ENCODE results near the gene ANKLE1. TPM values are rescaled to one million over a fixed set of nuclear protein-coding genes. Genes with fewer than 3 reads are reported as not detected.

ANKLE1 gene
- total and polyA plus RNA-seq, 2 experiments from 2014 or later, result 9.1 to 20.2 TPM

- TF ChIP-seq NANOG (IDR thresholded peaks at IDR 0.05; ENCODE audit: borderline replicate concordance), result no peak
- TF ChIP-seq ZNF462 (CRISPR knock-in tag; IDR thresholded peaks at IDR 0.05), result no peak
- TF ChIP-seq STAT1 (IDR thresholded peaks at IDR 0.05; ENCODE audit: unreplicated experiment), result no peak
Observed at GRCh38 chr19:17314007-17314593, 32.4 kb downstream of the ANKLE1 start (continued).

- Histone ChIP-seq H4K20me1 (replicated peaks; ENCODE audit: insufficient read depth) (no peaks in the 10 kb centered on the region; the same call in 1 of the 2 replicates), H3K27me3 (ENCODE audit: insufficient read depth) (no peaks in the 10 kb centered on the region), H3K36me3 (ENCODE audit: insufficient read depth) (peaks cover 14% of the 10 kb centered on the region; the same call in 1 of the 2 replicates), H3F3A (replicated peaks; ENCODE audit: low read depth) (peaks cover 7% of the 10 kb centered on the region; the same call in 1 of the 2 replicates), H3K79me2 (replicated peaks; ENCODE audit: insufficient read depth) (no peaks in the 10 kb centered on the region), H2AFZ (no peak overlapping the region), H3K4me1 (ENCODE audit: insufficient read depth) (peaks cover 9% of the 10 kb centered on the region; the same call in 1 of the 2 replicates), H3K27ac (ENCODE audit: low read depth) (no peak overlapping the region), H3K4me2 (no peak overlapping the region), H3K4me3 (no peak overlapping the region), H3K9me2 (ENCODE audit: insufficient read depth) (no peaks in the 10 kb centered on the region)
- Mint-ChIP-seq H3K36me3 (ENCODE audit: low read depth) (peaks cover 53% of the 10 kb centered on the region), H3K27me3 (ENCODE audit: insufficient read depth, low read depth, poor library complexity) (peaks cover 20% of the 10 kb centered on the region), H3K4me3 (no peak overlapping the region), H3K9me3 (no peaks in the 10 kb centered on the region; the same call in 2 of the 3 replicates), H3K4me1 (peaks cover 11% of the 10 kb centered on the region; the same call in 2 of the 3 replicates), H3K27ac (no peak overlapping the region)
- DNase-seq (ENCODE audit: low spot score) (no peak), ATAC-seq (no peak)
- TF ChIP-seq EZH2 (IDR thresholded peaks at IDR 0.05; ENCODE audit: low read depth, unreplicated experiment) (no peak), CREB1 (CRISPR knock-in tag; IDR thresholded peaks at IDR 0.05; ENCODE audit: low read depth) (no peak), JUNB (IDR thresholded peaks at IDR 0.05; ENCODE audit: unreplicated experiment) (no peak), REST (IDR thresholded peaks at IDR 0.05; ENCODE audit: unreplicated experiment) (no peak)
Observed at GRCh38 chr19:17318966-17319365, 37.3 kb downstream of the ANKLE1 start.

All from GM23338 (cell line).